NT2/D1 (cell line): ENCODE data around the gene ANXA3.
"Not testable (repeated sequence)": the region's sequence is repeated elsewhere in the genome, so short reads cannot be mapped to it uniquely, and the experiment has no call there.

ENCODE experiments used
- DNase-seq: peaks from one replicate; pipeline ENCODE4 v3.0.0-alpha.2; 2011; ENCODE audit warnings: low read depth, low spot score
- H3K27me3 ChIP-seq: 2 replicates; pipeline ENCODE4 v1.6.0; 2011; ENCODE audit warnings: mild to moderate bottlenecking; ENCODE audit not compliant: insufficient read length, insufficient read depth
- H3K36me3 ChIP-seq: 2 replicates; pipeline ENCODE4 v1.6.1; 2011; ENCODE audit warnings: mild to moderate bottlenecking, low read length, mixed read lengths; ENCODE audit not compliant: insufficient read depth, insufficient read length
- H3K4me1 ChIP-seq: 2 replicates; pipeline ENCODE4 v1.5.1; 2011; ENCODE audit not compliant: insufficient read depth, insufficient read length
- H3K4me3 ChIP-seq: 2 replicates; pipeline ENCODE4 v1.5.1; 2011; ENCODE audit warnings: low read depth; ENCODE audit not compliant: insufficient read length
- H3K9ac ChIP-seq: 2 replicates; pipeline ENCODE4 v1.6.0; 2011; ENCODE audit warnings: low read depth; ENCODE audit not compliant: insufficient read length
- H3K9me3 ChIP-seq: 2 replicates; pipeline ENCODE4 v1.5.1; 2011; ENCODE audit warnings: mild to moderate bottlenecking, low read length; ENCODE audit not compliant: insufficient read depth
- SUZ12 ChIP-seq: IDR thresholded peaks from 2 replicates; pipeline ENCODE4 v1.6.1; 2011; ENCODE audit not compliant: insufficient read length, insufficient read depth; ENCODE audit errors: extremely low read depth
- YY1 ChIP-seq: IDR thresholded peaks from 2 replicates; pipeline ENCODE4 v1.6.1; 2011; ENCODE audit not compliant: insufficient read length, insufficient read depth
- ZNF274 ChIP-seq: IDR thresholded peaks from 2 replicates; pipeline ENCODE4 v1.6.1; 2011; ENCODE audit warnings: mild to moderate bottlenecking, low read depth, low read length

Gene ANXA3, protein sequence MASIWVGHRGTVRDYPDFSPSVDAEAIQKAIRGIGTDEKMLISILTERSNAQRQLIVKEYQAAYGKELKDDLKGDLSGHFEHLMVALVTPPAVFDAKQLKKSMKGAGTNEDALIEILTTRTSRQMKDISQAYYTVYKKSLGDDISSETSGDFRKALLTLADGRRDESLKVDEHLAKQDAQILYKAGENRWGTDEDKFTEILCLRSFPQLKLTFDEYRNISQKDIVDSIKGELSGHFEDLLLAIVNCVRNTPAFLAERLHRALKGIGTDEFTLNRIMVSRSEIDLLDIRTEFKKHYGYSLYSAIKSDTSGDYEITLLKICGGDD

DNA sequence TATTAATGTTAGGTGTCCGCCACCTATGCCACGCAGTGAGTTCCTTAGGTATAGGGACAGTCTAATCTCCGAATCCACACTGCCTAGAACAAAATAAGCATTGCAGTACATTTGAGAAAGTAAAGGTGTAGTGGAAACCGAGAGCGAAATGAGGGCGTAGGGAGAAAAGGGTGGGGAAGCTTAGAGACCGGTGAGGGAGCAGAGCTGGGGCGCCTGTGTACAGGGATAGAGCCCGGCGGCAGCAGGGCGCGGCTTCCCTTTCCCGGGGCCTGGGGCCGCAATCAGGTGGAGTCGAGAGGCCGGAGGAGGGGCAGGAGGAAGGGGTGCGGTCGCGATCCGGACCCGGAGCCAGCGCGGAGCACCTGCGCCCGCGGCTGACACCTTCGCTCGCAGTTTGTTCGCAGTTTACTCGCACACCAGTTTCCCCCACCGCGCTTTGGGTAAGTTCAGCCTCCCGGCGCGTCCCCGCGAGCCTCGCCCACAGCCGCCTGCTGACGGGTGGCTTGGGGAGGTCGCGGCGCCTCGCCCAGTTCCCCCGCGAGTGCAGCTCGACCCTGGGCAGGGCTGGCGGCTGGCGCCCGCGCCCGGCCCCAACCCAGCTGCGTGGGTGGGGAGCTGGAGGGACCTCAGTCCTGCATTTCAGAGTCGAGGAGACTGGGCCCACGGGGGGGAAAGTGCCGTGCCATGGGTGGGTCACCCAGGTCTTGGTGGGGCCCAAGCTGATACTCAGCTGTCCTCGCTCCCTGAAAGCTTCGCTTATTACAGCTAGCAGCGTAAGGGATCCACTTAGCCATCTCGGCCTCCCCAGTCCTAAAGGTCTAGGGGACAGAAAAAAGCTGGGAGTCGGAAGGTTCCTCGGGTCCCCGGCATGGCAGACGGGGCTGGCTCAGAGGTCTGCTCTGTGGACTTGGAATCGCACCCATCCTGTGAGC, at the start of gene ANXA3:
ANXA3 (plus strand) TSS at position 351 of the 932 bp plus-strand sequence. CDS start 2,704 bp downstream, outside the sequence.
- H3K4me1 ChIP-seq, result no peaks in the 10 kb centered on the region
- DNase-seq, result no peak
- TF ChIP-seq YY1 (no peak), SUZ12 (no peak), ZNF274 (no peak)
- H3K4me3 ChIP-seq, result peak within 1 kb of the TSS; percentile 63
- peak within 1 kb of the TSS; percentile 80 for H3K9ac ChIP-seq
- peaks cover 10% of the 10 kb centered on the region for H3K27me3 ChIP-seq
- H3K9me3 ChIP-seq, result peaks cover 4% of the 10 kb centered on the region
- H3K36me3 ChIP-seq, result peaks cover 37% of the 10 kb centered on the region

DNA sequence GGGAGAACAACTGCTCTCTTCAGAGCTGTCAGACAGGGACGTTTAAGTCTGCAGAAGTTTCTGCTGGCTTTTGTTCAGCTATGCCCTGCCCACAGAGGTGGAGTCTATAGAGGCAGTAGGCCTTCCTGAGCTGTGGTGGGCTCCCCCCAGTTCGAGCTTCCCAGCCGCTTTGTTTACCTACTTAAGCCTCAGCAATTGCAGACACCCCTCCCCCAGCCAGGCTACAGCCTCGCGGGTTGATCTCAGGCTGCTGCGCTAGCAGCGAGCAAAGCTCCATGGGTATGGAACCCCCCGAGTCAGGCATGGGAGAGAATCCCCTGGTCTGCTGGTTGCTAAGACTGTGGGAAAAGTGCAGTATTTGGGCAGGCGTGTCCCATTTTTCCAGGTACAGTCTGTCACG, 45.3 kb upstream of the ANXA3 start:
- H3K4me1 ChIP-seq, H3K27me3 ChIP-seq, H3K9ac ChIP-seq, H3K9me3 ChIP-seq, H3K4me3 ChIP-seq: not testable (repeated sequence)
- peaks cover 12% of the 10 kb centered on the region for H3K36me3 ChIP-seq
- DNase-seq, result peak; percentile 18

DNA sequence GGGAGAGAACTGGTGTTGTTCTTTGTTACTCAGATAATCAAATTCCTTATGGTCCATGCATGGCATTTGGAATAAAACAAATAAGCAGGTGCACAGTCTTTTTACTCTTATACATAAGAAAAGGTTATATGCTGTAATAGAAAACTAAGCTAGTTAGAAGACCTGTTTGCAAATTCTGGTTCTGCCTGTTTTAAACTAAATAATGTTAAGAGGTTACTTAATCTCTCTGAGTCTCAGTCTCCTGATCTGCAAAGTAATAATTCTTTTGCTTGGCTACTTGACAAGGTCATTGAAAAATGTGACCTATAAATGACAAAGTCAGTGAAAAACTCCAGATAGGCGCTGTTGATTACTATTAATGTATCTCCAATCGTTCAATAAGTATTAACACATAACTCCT, 42.5 kb upstream of the ANXA3 start:
- H3K4me1 ChIP-seq, result no peaks in the 10 kb centered on the region
- no peak for DNase-seq
- no peak for TF ChIP-seq ZNF274
- H3K4me3 ChIP-seq, result no peak overlapping the region
- no peaks in the 10 kb centered on the region for H3K9me3 ChIP-seq
- no peaks in the 10 kb centered on the region for H3K27me3 ChIP-seq
- peaks cover 16% of the 10 kb centered on the region for H3K36me3 ChIP-seq
- H3K9ac ChIP-seq, result no peak overlapping the region

DNA sequence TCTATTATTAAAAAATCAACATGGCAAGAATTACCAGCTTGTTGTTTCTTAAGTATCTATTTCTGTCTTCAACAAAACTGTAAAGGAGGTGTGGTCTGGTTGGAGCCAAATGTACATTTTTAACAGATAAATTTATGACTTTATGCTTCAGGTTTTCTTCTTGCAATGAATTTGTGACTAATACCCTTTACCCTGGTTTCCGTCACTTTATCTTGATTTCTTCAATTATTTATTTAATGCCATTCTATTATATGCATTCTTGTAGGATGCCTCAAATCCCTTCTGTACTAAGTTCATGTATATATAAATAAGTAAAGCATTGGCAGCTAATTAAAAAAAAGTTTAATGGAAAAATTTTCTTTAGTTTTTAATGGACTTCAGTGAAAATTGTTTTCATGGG, 41.5 kb upstream of the ANXA3 start:
- Histone ChIP-seq H3K4me1 (no peaks in the 10 kb centered on the region), H3K9me3 (no peaks in the 10 kb centered on the region), H3K36me3 (peaks cover 16% of the 10 kb centered on the region), H3K27me3 (no peaks in the 10 kb centered on the region), H3K4me3 (no peak overlapping the region), H3K9ac (no peak overlapping the region)
- no peak for DNase-seq
- TF ChIP-seq SUZ12, result no peak
- no peak for TF ChIP-seq YY1
- no peak for TF ChIP-seq ZNF274

DNA sequence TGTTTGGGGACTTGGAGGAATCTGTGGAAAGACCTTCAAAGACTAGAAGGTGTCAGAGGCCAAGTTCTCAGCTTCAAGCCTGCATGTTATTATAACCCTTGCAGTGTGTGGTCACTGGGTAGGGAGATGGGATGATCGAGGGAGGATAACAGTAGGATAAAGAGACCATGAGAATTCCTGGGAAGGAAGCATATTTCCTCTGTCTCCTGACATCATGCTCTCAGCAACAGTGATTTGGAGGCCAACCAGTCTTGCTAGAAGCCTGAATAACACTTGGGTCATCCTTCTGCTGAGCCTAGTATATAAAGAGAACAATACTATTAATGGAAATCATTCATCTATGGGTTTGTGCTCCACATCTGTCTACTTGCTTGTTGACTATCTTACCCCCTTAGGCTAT, 40.9 kb upstream of the ANXA3 start:
- Histone ChIP-seq H3K27me3 (no peaks in the 10 kb centered on the region), H3K9ac (no peak overlapping the region), H3K9me3 (no peaks in the 10 kb centered on the region), H3K4me3 (no peak overlapping the region), H3K36me3 (peaks cover 18% of the 10 kb centered on the region), H3K4me1 (no peaks in the 10 kb centered on the region)
- TF ChIP-seq ZNF274, result no peak
- no peak for TF ChIP-seq YY1
- no peak for TF ChIP-seq SUZ12
- no peak for DNase-seq

DNA sequence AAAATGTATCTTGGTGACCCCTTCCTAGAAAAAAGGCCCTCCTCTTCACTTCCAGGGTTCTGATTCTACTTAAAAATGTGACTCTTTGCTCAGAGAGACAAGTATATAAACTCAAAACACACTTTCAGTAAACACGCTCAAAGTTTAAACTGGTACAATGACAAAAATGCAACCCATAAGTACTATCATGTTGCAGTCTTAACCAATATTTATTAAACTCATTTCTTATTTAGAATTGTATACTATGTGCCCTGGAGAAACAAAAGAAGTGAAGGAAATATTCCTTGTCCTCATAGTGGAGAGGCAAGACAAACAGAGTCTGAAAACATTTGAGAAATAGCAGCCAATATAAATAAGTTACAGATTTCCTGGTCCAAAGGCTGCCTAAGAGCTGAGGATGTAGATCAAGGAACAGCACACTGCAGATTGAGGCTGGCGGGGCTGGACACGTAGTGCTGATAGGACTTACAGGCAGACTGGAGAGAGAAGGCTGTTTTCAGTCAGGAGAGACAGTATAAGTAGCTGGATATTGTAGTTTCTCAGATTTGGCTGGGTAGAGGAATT, 39.1 kb upstream of the ANXA3 start:
- no peak for DNase-seq
- no peaks in the 10 kb centered on the region for H3K9me3 ChIP-seq
- no peaks in the 10 kb centered on the region for H3K4me1 ChIP-seq
- peaks cover 15% of the 10 kb centered on the region for H3K36me3 ChIP-seq
- no peak overlapping the region for H3K9ac ChIP-seq
- no peak overlapping the region for H3K4me3 ChIP-seq
- TF ChIP-seq YY1 (no peak), ZNF274 (no peak), SUZ12 (no peak)
- no peaks in the 10 kb centered on the region for H3K27me3 ChIP-seq

DNA sequence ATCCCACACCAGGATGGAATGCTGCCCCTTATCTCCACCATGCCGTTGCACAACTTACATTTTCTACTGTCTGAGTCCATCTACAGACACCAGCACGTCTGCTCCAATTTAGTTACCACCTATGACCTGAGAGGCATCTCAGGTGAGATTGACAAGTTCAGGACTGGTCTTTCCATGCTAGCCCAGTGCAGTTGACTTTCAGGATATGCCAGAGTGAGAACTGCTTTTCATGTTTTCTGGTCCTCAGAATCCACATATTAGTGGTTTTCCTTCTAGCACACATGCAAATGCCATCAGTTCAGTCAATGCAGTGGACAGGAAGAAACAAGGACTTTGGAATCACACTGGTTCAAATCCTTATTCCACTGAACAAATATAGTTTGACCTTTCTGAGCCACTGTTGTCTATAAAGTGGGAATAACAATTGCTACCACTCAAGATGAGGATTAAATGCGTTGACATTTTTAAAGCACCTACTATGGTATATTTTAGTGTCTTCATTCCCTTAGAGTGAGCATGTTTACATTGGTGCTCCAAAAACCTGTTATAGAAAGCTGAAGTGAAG, 38.1 kb upstream of the ANXA3 start:
- no peak for DNase-seq
- Histone ChIP-seq H3K4me3 (no peak overlapping the region), H3K9me3 (no peaks in the 10 kb centered on the region), H3K4me1 (no peaks in the 10 kb centered on the region), H3K27me3 (no peaks in the 10 kb centered on the region), H3K9ac (no peak overlapping the region), H3K36me3 (peaks cover 13% of the 10 kb centered on the region)
- no peak for TF ChIP-seq SUZ12
